LHCN-M2 (cell line): ENCODE results near the gene CLDN15. TPM values are rescaled to one million over a fixed set of nuclear protein-coding genes. Genes with fewer than 3 reads are reported as not detected.
A peak's percentile ranks its signal among the peaks of the same experiment; 100 is the strongest.
"Not testable (repeated sequence)": the region's sequence is repeated elsewhere in the genome, so short reads cannot be mapped to it uniquely, and the experiment has no call there.

Experiments
- DNase-seq: peaks from one replicate; pipeline ENCODE4 v3.0.0-alpha.2; 2012; ENCODE audit warnings: low read depth
- total RNA-seq: library from RNA; depleted of rRNA; stranded (reverse); fragments of >200 nt; gene quantifications from 2 replicates; pipeline ENCODE4 v1.2.3, GENCODE V29; 2014

CLDN15 gene
- total RNA-seq, 1 experiment from 2014 or later, result 4.7 TPM

DNA sequence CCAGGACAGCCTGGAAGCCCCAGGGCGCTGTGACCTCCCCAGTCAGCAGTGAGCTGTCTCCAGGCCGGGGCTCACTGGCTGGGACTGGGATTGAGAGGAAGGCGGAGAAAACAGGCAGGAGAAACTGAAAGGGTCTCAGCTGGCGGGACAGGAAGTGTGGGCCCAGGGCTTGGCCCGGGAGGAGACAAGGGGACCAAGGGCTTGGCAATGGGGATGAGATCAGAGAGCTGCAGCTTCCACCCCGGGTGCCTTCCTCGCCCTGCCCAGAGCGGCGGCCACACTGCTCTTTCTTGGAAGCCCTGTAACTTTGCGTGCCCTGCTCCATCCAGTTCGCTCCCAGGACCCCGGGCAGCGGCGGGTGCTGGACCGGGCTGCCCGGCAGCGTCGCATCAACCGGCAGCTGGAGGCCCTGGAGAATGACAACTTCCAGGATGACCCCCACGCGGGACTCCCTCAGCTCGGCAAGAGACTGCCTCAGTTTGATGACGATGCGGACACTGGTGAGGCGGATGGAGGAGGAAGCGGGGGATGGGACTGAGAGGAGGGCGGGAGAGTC, 15.2 kb downstream of the CLDN15 start:
- DNase-seq, result no peak

DNA sequence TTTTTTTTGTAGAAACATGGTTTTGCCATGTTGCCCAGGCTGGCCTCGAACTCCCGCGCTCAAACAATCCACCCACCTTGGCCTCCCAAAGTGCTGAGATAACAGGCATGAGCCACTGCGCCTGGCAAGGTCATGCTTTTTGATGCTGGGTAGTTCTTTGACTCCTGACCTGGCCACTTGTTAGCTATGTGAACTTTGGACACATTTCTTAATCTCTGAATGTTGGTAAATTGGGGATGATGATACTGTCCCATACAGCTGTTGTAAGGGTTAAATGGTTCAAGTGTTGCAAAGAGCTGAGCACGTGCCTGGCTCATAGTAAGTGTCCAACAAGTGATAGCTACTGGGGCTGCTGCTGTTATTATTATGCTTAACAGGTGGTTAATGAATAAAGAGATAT, 17.3 kb downstream of the CLDN15 start:
- no peak for DNase-seq

DNA sequence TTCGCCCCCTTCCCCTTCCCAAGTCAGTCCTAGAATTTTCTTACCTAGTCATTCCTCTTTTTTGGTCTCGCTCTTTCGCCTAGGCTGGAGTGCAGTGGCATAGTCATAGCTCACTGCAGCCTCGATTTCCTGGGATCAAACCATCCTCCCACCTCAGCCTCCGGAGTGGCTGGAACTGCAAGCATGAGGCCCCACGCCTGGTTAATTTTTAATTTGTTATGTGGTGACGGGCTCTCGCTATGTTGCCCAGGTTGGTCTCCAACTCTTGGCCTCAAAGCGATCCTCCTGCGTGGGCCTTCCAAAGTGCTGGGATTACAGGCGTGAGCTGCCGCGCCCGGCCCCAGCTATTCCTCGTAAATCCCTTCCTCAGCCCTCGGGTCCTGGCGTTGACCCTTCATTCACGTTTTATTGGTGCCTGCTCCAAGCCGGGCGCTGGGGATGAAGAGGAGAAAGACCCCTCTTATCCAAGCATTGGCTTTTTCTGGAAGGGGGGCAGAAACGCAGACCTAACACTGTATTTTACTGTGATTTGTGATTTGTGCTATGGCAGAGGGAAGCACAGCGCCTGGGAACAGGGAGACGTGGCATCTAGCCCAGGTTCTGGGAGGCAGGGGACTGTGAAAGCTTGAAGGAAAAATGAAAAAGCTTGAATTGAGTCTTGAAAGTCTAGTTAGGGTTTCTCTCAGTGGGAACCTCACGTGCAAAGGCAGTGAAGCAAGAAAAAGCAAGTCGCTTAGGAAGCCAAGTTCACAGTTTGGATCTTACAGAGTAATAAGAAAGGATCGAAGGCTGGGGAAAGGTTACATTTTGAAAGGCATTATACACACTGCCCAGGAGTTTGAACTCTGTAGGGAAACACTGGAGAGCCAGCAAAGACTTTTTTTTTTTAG, 19.1 kb downstream of the CLDN15 start:
- DNase-seq, result no peak

DNA sequence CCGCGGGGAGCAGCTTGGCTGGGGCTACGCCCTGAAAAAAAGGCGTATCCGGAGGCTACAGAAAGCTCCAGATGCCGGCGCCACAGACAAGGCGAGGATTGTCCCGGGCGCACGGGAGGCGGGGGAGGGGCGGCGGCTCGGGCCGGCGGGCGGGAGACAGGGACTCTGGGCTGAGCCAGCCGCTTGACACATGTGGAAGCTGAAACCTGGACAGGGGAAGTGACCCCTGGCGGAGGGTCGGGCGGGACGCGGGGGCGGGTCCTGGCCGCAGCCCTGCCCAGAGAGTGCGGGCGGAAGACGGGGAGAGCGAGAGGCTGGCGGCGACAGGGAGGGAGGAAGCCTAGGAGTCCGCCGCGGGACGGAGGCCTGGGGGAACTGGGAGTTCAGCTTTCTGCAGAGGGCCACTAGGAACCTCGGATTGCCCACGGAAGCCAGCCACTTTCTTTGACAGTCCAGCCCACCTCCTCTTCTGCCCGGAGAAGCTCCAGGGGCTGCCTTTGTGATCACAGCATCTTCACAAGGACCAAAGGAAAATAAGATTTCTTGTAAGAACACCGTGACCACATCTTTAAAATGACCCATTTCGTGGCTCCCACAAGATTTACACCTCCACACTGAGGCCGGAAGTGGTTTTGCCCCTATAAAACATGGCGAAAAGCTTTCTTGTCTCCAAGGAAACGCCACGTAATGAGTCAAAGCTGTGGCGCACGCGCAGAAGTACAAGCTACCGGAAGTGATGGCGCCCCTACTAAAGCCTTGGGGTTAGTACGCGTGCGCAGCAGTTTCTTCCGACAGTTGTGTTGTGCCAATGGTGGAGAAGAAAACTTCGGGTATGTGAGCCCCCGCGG, 20.0 kb downstream of the CLDN15 start, which contains the start of the genes PLOD3 and ZNHIT1:
TSS of gene PLOD3 (minus strand) at position 194 of the 848 bp plus-strand sequence. CDS start 307 bp downstream, outside the sequence.
TSS of gene ZNHIT1 (plus strand) at position 778 of the 848 bp plus-strand sequence. CDS start at position 809, 31 bp downstream.
- peak; percentile 99 for DNase-seq

DNA sequence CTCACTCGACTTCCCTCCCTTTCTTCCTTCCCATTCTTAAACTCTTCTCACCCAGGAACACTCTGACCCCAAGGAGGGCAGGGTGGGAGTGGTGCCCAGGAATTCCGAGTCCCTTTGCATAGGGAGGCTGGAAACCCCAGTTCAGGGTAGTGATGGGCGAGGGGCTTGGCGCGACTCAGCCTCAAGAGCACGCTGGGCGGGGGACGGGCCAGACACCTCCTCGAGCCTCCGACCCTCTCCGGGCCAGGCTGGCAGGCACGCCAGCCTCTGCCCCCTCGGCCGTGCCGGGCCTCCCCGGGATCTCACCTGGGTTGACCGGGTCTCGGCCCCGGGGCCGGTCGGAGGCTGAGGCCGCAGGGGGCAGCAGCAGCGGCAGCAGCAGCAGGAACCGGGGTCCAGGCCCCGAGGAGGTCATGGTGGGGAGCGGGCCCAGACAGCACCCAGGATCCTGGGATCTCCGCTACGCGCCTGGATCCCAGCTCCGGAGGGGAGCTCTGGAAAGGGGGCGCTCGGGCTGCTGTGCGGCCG, 20.7 kb downstream of the CLDN15 start:
- DNase-seq, result peak; percentile 34

DNA sequence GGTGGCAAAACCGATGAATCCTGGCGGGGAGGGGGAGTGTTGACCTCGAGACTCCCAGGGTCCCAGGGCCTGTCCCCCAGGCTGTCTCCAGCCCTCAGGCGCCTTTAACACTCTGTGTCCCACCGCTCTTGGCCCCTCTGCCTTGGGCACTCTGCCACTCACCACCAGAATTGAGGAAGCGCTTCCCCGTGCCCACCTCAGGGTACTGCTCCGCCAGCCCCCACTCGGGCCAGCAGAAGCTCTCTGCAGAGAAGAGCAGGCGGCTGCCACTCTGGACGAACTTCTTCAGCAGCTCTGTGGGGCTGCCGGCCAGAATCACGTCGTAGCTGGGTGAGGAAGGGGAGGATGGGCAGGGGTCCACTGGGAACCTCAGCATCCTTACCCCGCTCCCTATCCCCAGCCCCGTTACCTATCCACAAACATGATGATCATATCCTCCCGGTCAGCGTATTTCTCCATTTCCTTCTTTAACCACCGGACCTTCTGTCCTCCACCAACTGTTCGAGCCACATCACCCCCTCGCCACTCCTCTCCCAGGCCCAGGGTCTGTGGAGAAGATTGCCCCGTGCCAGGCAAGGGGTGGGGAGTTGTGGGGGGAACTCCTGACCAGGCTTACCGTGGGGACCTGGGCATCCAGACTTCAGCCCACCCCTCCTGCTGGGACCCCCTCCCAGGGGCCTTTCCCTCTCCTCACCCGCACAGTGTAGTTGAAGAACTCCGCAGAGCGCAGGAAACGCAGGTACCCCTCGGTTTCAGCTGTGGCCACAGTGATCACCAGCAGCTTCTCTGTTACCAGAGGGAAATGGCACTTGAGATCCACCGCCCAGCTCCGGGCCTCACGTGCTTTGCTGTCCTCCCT, 21.4 kb downstream of the CLDN15 start:
- DNase-seq, result no peak

DNA sequence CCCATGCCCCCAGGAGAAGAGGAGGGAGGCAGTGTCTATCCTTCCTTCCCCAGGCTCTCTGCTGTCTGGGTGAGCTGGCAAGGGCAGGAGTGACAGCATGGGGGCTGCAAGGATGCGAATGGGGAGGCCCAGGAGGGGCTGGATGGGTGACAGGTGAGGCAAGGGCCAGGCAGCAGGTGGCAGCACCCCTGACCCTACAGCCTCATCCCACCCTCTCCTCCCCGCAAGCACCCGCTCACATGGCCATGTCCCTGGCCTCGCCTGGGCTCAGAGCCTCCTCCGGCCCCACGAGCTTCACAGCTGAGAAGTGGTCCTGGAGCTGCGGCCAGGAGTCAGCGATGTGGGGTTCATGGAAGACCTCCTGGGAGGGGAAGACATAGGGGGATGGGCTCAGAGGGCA, 25.6 kb downstream of the CLDN15 start:
- no peak for DNase-seq

DNA sequence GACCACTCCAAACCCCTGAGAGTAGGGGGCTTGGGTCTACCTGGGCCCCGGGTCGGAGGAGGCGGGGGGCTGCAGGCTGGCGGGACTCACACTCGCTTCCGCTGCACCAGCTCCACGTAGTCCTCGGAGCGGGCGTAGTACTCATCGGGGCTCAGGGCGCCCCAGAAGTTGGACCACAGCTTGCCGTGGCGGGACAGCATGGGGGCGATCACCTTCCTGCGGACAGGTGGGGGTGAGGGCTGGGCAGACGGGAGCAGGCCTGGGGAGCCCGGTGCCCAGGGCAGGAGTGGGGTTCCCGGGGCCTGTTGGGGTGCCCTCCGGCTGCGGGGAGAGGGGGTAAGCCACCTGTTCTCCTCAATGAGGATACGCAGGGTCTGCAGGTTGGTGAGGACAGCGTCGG, 26.1 kb downstream of the CLDN15 start:
- DNase-seq, result no peak

DNA sequence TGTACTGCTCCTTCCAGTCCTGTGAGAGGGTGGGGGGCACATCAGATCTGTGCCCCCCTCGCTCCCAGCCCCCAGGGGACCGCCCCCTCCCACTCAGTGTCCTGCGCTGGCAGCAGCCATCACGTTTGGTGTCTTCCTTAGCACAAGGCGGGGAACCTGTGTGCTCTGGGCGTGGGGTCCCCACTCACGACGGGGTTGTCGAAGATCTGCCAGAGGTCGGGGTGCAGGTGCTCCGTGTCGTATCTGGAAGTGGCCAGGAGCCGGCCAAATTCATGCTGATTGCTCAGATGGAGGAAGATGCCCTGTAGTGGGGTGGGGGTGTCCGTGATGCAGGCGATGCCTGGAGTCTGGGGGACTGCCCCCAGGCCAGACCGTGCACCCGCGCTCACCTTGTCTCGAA, 27.5 kb downstream of the CLDN15 start:
- DNase-seq, result no peak

DNA sequence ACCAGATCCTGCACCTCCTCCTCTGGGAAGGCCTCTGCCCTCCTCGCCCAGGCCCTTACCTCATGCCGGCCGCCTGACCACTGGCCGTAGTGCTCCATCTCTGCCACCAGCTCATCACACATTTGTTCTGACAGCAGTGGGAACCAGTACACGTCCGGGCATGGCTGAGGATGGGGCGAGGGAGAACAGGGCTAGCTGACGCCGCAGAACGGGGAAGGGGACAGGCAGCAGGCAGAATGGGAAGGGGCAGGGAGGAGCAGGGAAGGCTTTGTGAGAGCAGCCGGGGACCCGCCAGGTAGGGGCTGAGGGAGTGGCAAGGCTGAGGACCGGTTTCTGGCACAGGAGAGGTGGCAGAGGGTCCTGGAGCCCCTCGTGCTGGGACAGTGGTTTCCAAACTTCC, 28.8 kb downstream of the CLDN15 start:
- DNase-seq, result no peak

DNA sequence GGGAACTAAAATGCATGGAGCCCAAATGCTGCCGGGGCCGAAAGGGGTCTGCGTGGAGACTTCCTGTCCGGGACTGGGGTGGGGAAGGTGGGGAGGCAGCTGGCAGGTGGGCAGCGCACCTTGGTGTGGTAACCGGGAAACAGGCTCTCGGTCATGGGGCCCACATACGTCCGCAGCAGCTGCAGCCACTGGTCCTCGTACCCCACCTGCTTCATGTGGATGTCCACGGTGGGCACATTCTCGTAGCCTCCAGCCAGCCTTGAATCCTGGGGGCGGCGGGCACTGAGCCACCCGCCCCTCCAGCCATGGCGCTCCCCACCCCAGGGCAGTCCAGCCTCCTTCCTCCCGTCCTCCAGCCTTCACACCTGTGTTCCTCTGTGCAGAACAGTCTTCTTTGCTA, 30.1 kb downstream of the CLDN15 start:
- DNase-seq, result no peak

DNA sequence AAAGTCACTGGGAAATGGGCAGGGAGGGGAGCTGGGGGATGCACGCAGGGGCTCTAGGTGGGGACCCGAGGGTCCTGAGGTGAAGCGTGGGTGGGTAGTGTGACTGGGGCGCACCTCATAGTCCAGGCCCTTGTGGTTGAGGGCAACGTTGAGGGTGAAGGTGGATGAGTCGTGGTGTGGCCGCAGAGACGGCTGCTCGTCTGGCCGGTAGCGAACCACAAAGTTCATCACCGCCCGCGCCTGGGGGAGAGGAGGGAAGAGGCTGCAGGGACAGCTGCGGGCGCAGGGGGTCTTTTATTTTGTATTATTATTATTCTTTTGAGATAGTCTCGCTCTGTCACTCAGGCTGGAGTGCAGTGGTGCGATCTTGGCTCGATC, 30.9 kb downstream of the CLDN15 start:
- no peak for DNase-seq

DNA sequence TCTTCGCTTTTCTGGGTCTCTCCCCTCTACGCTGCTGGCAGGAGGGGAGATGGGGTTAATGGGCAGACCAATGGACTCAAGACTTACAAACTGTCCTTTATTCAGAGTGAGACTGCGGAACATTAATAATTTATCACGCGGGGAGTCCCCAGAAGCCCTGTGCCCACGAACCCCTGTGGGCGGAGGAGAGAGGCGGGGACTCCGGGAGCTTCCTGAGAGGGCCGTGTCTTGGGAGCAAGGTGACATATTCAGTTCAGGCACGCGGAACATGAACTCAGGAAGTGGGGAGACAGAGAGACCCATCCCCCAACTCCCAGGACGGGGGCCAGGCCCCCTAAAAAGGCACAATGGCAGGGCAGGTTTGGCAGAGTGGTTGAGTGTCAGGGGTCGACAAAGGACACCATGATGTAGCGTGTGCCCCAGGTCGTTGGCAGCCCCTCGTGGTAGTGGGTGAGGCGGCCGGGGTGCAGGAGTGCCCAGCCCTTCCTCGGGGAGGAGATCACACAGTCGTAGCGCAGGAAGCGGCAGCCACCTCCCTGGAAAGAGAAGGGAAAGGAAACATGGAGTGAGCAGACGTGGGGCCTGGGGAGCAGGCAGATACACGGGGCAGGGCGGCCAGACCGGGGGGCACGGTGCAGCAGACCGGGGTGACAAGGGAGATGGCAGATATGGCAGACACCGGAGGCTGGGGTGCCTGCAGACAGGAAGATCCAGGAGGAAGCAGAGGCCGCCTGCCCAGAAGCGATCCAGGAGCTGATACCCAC, 31.5 kb downstream of the CLDN15 start:
- no peak for DNase-seq

DNA sequence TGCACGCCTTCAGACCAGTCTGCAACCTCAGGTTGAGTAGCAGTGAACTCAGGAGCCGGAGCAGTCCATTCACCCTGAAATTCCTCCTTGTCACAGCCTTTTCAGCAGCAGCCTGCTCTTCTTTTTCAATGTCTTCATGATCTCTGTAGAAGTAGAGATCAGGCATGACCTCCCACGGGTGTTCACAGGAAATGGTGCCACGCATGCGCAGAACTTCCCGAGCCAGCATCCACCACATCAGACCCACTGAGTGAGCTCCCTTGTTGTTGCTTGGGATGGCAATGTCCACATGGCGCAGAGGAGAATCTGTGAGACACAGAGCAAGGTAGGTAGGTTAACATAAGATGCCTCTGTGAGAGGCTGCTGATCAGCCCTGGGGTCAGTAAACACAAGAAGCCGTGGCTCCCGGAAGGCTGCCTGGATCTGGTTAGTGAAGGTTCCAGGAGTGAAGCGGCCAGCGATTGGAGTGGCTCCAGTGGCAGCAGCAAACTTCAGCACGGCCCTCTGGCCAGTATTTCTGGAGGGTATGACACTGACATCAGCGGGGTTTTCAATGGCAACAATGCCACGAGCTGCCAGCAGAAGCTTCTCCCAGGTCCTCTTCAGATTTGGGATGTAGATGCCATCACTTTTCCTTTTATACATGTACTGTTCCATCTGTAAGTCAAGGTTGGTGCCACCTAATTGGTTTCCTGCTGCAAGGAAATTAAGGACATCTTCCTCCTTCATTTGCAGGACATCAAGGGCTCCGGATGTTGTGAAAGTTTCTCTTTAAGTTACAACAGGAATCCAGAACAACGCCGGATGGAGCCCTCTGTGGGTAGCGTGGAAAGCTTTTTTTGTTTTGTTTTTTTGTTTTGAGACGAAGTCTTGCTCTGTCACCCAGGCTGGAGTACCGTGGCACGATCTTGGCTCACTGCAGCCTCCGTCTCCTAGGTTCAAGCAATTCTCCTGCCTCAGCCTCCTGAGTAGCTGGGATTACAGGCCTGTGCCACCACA, 33.6 kb downstream of the CLDN15 start:
- not testable (repeated sequence) for DNase-seq

DNA sequence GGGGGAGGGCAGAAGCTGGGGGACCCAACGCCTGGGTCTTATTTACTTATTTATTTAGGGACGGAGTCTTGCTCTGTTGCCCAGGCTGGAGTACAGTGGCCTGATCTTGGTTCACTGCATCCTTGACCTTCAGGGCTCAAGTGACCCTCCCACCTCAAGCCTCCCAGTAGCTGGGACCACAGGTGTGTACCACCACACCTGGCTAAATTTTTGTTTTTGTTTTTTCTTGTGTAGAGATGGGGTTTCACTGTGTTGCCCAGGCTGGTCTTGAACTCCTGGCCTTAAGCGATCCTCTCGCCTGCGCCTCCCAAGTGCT, 35.0 kb downstream of the CLDN15 start:
- DNase-seq, result no peak

DNA sequence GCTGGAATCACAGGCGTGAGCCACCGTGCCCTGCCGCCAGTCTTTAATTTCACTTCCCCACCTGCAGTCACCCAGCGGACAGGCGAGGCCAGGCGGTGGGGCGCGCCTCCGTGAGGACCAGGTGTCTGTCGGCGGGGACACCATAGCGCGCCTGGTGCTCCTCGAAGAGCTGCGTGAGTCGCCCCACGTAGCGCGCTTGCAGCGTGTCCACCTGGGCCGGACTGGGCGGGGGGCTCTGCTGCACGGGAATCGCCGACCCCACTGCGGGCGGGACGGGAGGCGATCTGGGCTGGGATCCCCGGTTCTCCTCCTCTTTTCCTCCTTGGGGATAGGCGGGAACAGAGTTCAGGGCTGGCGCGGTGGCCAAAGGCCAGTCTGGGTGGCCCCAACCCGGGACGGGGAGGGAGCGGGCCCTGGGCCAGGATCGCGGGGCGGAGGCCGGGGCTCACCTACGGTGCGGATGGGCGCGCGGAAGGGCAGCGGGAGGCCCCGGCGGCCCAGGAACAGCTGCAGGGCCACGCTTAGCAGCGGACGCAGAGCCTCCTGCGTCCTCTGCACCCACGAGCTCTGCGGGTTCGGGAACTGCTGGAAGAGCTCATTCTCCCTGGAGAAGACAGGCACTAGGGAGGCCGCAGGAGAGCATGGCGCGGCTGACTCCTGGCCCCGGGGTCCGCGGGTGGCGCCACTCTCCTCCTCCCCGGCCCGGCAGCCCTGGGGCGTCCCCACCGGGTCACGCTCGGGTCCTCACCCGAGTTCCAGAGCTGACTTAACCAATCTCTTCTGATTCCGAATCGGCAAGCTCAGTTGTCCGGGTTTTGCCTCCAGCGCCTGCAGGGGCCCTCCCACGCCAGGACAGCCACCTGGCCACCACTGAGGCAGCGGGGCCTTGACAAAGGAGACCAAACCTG, 35.7 kb downstream of the CLDN15 start:
- no peak for DNase-seq

DNA sequence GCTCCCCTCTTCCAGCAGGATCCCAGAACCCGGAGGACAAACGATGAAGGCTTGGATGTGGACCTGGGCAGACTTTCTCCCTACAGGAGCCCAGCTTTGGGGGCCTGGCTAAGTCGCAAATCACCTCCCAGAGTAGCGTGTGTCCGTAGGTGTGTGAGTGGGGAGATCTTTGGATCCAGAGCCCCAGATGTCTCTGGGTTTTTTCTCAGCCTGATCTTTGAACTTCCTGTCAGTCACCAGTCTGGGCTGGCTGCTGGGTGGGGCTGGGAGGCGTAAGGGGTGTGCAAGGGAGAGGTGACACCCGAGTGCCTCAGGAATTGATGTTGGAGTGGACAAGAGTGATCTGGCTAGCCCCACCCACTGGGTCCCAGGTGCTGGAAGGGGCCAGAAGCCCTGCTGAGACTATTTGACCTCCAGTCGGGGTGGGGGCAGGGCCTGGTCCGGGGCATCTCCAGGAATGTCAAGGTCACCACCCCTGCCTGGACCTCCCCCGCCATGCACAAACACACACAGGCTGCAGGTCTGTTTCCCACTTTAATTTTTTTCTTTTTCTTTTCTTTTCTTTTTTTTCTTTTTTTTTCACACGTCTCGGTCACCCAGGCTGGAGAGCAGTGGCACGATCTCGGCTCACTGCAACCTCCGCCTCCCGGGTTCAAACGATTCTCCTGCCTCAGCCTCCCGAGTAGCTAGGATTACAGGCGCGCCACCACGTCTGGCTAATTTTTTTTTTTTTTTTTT, 36.6 kb downstream of the CLDN15 start, which contains the start of gene MOGAT3:
TSS of gene MOGAT3 (minus strand) at position 175 of the 738 bp plus-strand sequence. CDS start 182 bp downstream, outside the sequence.
- DNase-seq, result no peak
